GM23248 (cell line): ENCODE data around the gene TNIP1. TPM values are rescaled to one million over a fixed set of nuclear protein-coding genes. Genes with fewer than 3 reads are reported as not detected.

Experiments
- DNase-seq: peaks from one replicate; pipeline ENCODE4 v3.0.0-alpha.2; 2015
- H2AFZ ChIP-seq: fragments of 200-600 bp; sonication (generic); 2 replicates; pipeline ENCODE4 v1.6.1; 2016; ENCODE audit warnings: antibody characterized with exemption
- H3F3A ChIP-seq: fragments of 200-600 bp; sonication (generic); 2 replicates; pipeline ENCODE4 v1.6.1; 2016; ENCODE audit warnings: mild to moderate bottlenecking, antibody characterized with exemption, mixed run types; ENCODE audit not compliant: insufficient read depth
- H3K27ac ChIP-seq: fragments of 200-600 bp; sonication (generic); 2 replicates; pipeline ENCODE4 v1.5.1; 2016; ENCODE audit warnings: mild to moderate bottlenecking
- H3K27me3 ChIP-seq: fragments of 200-600 bp; sonication (generic); replicated peaks from 2 replicates; pipeline ENCODE4 v1.6.1; 2016; ENCODE audit warnings: mild to moderate bottlenecking; ENCODE audit not compliant: insufficient read depth
- H3K36me3 ChIP-seq: fragments of 200-600 bp; sonication (generic); 2 replicates; pipeline ENCODE4 v1.6.1; 2016; ENCODE audit warnings: low read depth, mild to moderate bottlenecking
- H3K4me1 ChIP-seq: fragments of 200-600 bp; sonication (generic); 2 replicates; pipeline ENCODE4 v1.6.1; 2016; ENCODE audit warnings: mild to moderate bottlenecking; ENCODE audit not compliant: insufficient read depth
- H3K4me2 ChIP-seq: fragments of 200-600 bp; sonication (generic); one replicate; pipeline ENCODE4 v1.6.1; 2016; ENCODE audit warnings: mild to moderate bottlenecking; ENCODE audit not compliant: unreplicated experiment
- H3K4me3 ChIP-seq: fragments of 200-600 bp; sonication (generic); 2 replicates; pipeline ENCODE4 v1.5.1; 2016; ENCODE audit warnings: mild to moderate bottlenecking
- H3K79me2 ChIP-seq: fragments of 200-600 bp; sonication (generic); 2 replicates; pipeline ENCODE4 v1.6.1; 2016; ENCODE audit warnings: mild to moderate bottlenecking; ENCODE audit not compliant: insufficient read depth
- H3K9ac ChIP-seq: fragments of 200-600 bp; sonication (generic); 2 replicates; pipeline ENCODE4 v1.6.1; 2016; ENCODE audit warnings: mild to moderate bottlenecking
- H3K9me2 ChIP-seq: fragments of 200-600 bp; sonication (generic); 2 replicates; pipeline ENCODE4 v1.6.1; 2016; ENCODE audit warnings: mixed run types, mild to moderate bottlenecking, moderate library complexity; ENCODE audit not compliant: insufficient read depth
- H3K9me3 ChIP-seq: fragments of 200-600 bp; sonication (generic); one replicate; pipeline ENCODE4 v1.6.1; 2017; ENCODE audit warnings: low read depth
- H4K20me1 ChIP-seq: fragments of 200-600 bp; sonication (generic); 2 replicates; pipeline ENCODE4 v1.6.0; 2016; ENCODE audit not compliant: insufficient read depth
- EZH2 ChIP-seq: fragments of 200-600 bp; sonication (generic); IDR thresholded peaks from 2 replicates; pipeline ENCODE4 v1.6.1; 2018; ENCODE audit warnings: antibody characterized with exemption, mild to moderate bottlenecking; ENCODE audit not compliant: insufficient read depth, poor library complexity, severe bottlenecking
- EZH2phosphoT487 ChIP-seq: fragments of 200-600 bp; sonication (generic); IDR thresholded peaks from 2 replicates; pipeline ENCODE4 v1.6.1; 2018; ENCODE audit warnings: antibody characterized with exemption, moderate library complexity, mild to moderate bottlenecking, low read depth; ENCODE audit not compliant: insufficient read depth
- WGBS, 2 experiments: methylation state at CpG; one replicate each; pipeline ENCODE4 v1.1.6; 2015 to 2017; ENCODE audit warnings: low lambda C conversion rate in 2 of 2, low coverage in 1 of 2; ENCODE audit errors: missing lambda C conversion rate in 2 of 2; 5-methylcytosine and 5-hydroxymethylcytosine counted together
- in situ Hi-C: fragments of 300-500 bp; cut with MboI; formaldehyde crosslinking; loops from 2 replicates; pipeline ENCODE4 v1.15.0; 2020
- polyA plus RNA-seq: library from polyadenylated mRNA; unstranded; fragments of >200 nt; fragmentation: Nextera tagmentation; extraction: Ambion mirVana; gene quantifications from 2 replicates; pipeline ENCODE4 v1.2.1, GENCODE V29; 2016
- total RNA-seq: library from RNA; depleted of rRNA; stranded (reverse); fragments of >200 nt; shearing (Covaris generic); gene quantifications from 2 replicates; pipeline ENCODE4 v1.2.3, GENCODE V29; 2014

TNIP1 gene
- total and polyA plus RNA-seq, 2 experiments from 2014 or later, result 43.2 to 88.8 TPM

GRCh38 chr5:151048526-151048925 lies 32.3 kb downstream of the TNIP1 start:
- Histone ChIP-seq H3K27me3 (no peaks in the 10 kb centered on the region), H3K9me2 (no peaks in the 10 kb centered on the region), H3K27ac (no peak overlapping the region), H3K4me2 (no peak overlapping the region), H4K20me1 (no peaks in the 10 kb centered on the region), H3K9me3 (no peaks in the 10 kb centered on the region), H3K4me3 (no peak overlapping the region), H3K36me3 (peaks cover 22% of the 10 kb centered on the region; the same call in 1 of the 2 replicates), H3K4me1 (no peaks in the 10 kb centered on the region), H3K79me2 (no peaks in the 10 kb centered on the region), H2AFZ (no peak overlapping the region), H3K9ac (no peak overlapping the region), H3F3A (no peaks in the 10 kb centered on the region)
- 87 to 88% methylated on average over 7 of the region's 7 CpGs for WGBS, 2 experiments
- peak; percentile 30 for DNase-seq
- in situ Hi-C loops, result no loop called here
- TF ChIP-seq EZH2phosphoT487 (no peak), EZH2 (no peak)

GRCh38 chr5:151047814-151048425 lies 32.9 kb downstream of the TNIP1 start:
- peaks cover 22% of the 10 kb centered on the region; the same call in 1 of the 2 replicates for H3K36me3 ChIP-seq
- no peak overlapping the region for H3K27ac ChIP-seq
- DNase-seq, result peak; percentile 54
- no peak overlapping the region for H3K9ac ChIP-seq
- H3K9me2 ChIP-seq, result no peaks in the 10 kb centered on the region
- H3F3A ChIP-seq, result no peaks in the 10 kb centered on the region
- H3K4me3 ChIP-seq, result no peak overlapping the region
- in situ Hi-C loops, result no loop called here
- no peaks in the 10 kb centered on the region for H3K9me3 ChIP-seq
- WGBS, 2 experiments, result 70% methylated on average over 13 of the region's 13 CpGs
- no peaks in the 10 kb centered on the region for H4K20me1 ChIP-seq
- TF ChIP-seq EZH2, result no peak
- TF ChIP-seq EZH2phosphoT487, result no peak
- no peaks in the 10 kb centered on the region for H3K79me2 ChIP-seq
- H2AFZ ChIP-seq, result no peak overlapping the region
- no peaks in the 10 kb centered on the region for H3K4me1 ChIP-seq
- H3K27me3 ChIP-seq, result no peaks in the 10 kb centered on the region
- no peak overlapping the region for H3K4me2 ChIP-seq

DNA sequence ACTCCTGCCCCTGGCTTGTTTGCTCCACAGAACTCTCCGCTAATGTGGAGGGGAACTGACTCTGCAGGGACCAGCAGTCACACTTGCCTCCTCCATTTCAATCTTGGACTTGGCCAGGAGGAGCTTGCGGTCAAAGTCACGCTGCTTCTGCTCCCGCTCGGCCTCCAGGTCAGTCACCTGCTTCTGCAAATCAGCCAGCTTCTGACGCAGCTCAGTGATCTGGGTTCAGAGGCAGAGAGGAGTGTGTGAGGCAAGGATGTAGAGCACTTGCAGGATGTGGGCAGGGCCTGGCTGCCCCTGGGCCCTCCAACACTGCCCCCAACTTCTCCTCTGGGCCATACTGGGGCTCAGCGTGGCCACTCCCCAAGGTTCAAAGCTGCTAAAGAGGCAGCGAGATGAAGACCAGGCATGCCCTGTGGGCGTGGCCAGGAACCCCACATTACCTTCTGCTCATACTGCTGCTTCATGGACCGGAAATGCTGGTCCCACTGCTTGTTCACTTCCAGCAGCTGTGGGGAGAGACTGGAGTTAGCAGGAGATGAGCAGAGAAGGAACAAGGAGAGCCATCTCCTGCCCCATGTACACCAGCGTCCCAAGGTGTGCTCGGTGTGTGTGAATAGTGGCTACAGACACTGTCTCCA lies 38.3 kb downstream of the TNIP1 start:
- no peaks in the 10 kb centered on the region for H3K9me3 ChIP-seq
- DNase-seq, result no peak
- no peak overlapping the region for H3K4me2 ChIP-seq
- no peaks in the 10 kb centered on the region for H3K27me3 ChIP-seq
- H2AFZ ChIP-seq, result no peak overlapping the region
- 93 to 99% methylated on average over 12 of the region's 12 CpGs for WGBS, 2 experiments
- H3K4me3 ChIP-seq, result no peak overlapping the region
- H3K9me2 ChIP-seq, result no peaks in the 10 kb centered on the region
- in situ Hi-C loops, result no loop called here
- no peaks in the 10 kb centered on the region for H3K79me2 ChIP-seq
- peaks cover 10% of the 10 kb centered on the region; the same call in 1 of the 2 replicates for H3K36me3 ChIP-seq
- H3K4me1 ChIP-seq, result peaks cover 31% of the 10 kb centered on the region
- peaks cover 21% of the 10 kb centered on the region for H3F3A ChIP-seq
- no peak overlapping the region for H3K9ac ChIP-seq
- H4K20me1 ChIP-seq, result no peaks in the 10 kb centered on the region
- H3K27ac ChIP-seq, result no peak overlapping the region
- TF ChIP-seq EZH2 (no peak), EZH2phosphoT487 (no peak)

GRCh38 chr5:151041577-151042268 lies 39.1 kb downstream of the TNIP1 start:
- no peak for DNase-seq
- Histone ChIP-seq H3K4me3 (no peak overlapping the region), H3K79me2 (no peaks in the 10 kb centered on the region), H3K9ac (no peak overlapping the region), H3K4me2 (no peak overlapping the region), H3F3A (peaks cover 21% of the 10 kb centered on the region), H4K20me1 (no peaks in the 10 kb centered on the region), H3K27me3 (no peaks in the 10 kb centered on the region), H3K27ac (no peak overlapping the region), H3K9me3 (no peaks in the 10 kb centered on the region), H3K36me3 (peaks cover 9% of the 10 kb centered on the region; the same call in 1 of the 2 replicates), H3K4me1 (peaks cover 36% of the 10 kb centered on the region), H3K9me2 (no peaks in the 10 kb centered on the region), H2AFZ (no peak overlapping the region)
- TF ChIP-seq EZH2phosphoT487 (no peak), EZH2 (no peak)
- in situ Hi-C loops, result no loop called here
- 88% methylated on average over 11 of the region's 11 CpGs for WGBS, 2 experiments
